Epithelial cell of esophagus (primary cell): ENCODE results near the gene DENND2D.

Experiments used
- DNase-seq: peaks from one replicate; pipeline ENCODE4 v3.0.0; 2010; ENCODE audit warnings: low read depth
- H3K4me3 ChIP-seq: 2 replicates; pipeline ENCODE4 v1.5.1; 2011; ENCODE audit warnings: mild to moderate bottlenecking, low read length, control low read depth
- TF ChIP-seq, protein P1 (sequence below): IDR thresholded peaks from 2 replicates; pipeline ENCODE4 v1.5.1; 2011; ENCODE audit warnings: low read depth, mild to moderate bottlenecking, low read length, control low read depth, inconsistent platforms; ENCODE audit not compliant: insufficient read depth; ENCODE audit errors: missing control alignments

The DENND2D gene

GRCh38 chr1:111199881-111200801, at the start of gene DENND2D:
Gene DENND2D (minus strand): TSS chr1:111200646. CDS start chr1:111200459, 187 bp downstream.
- no peak for DNase-seq
- TF ChIP-seq, protein P1, sequence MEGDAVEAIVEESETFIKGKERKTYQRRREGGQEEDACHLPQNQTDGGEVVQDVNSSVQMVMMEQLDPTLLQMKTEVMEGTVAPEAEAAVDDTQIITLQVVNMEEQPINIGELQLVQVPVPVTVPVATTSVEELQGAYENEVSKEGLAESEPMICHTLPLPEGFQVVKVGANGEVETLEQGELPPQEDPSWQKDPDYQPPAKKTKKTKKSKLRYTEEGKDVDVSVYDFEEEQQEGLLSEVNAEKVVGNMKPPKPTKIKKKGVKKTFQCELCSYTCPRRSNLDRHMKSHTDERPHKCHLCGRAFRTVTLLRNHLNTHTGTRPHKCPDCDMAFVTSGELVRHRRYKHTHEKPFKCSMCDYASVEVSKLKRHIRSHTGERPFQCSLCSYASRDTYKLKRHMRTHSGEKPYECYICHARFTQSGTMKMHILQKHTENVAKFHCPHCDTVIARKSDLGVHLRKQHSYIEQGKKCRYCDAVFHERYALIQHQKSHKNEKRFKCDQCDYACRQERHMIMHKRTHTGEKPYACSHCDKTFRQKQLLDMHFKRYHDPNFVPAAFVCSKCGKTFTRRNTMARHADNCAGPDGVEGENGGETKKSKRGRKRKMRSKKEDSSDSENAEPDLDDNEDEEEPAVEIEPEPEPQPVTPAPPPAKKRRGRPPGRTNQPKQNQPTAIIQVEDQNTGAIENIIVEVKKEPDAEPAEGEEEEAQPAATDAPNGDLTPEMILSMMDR = no peak
- no peak within 1 kb of the TSS for H3K4me3 ChIP-seq

DNA sequence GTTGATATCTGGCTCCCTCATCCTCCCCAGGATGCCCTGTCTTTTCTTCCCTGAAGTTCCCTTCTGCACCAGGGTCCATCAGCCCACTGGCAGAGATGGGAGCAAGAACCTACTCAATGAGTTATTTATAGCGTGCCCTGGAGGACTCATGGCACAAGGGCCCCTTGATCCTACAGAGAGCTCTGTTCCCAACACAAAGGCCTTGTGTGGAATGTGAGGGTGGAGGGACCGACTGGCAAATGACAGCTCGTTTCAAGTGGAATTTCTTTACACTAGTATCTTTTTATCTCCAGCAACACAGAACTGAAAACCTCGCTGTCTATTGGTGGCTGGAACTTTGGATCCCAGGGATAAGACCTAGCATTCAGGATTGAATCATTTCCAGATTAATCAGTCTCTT, 49.5 kb upstream of the DENND2D start:
- no peak overlapping the region for H3K4me3 ChIP-seq
- no peak for DNase-seq
- TF ChIP-seq, protein P1 = no peak

DNA sequence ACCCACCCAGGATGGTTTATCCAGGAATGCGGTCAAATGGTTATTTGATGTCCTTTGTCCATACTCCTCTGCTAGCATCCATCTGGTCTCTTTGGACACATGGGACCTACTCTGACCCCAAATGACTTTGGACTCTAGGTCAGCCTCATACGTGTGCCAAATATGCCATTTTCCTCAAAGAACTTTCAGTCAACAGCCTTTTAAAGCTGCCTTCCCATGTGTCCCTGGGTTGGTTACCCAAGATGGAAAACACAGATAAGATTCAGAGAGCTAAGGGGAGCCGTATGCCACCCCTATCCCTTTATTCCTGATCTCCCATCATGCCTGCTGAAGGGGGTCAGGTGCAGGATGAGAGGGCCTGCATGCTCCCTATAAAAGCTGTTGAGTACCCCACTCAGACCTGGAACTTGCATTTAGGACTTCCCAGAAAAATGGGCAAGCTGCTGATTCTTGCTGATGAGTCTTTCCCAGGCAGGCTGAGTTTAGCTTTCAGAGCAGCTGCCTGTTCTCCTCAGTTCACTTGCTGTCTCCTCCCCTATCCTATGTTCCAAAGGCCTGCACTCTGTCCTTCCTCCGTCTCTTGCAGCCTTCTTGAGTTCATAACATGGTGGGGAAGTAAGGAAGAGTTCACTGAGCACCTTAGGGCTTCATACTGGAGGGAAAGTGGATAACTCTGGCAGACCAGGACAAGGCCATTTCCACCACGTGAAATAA, 46.8 kb upstream of the DENND2D start:
- no peak for DNase-seq
- TF ChIP-seq, protein P1 = no peak
- no peak overlapping the region for H3K4me3 ChIP-seq

- H3K4me3 ChIP-seq = no peak overlapping the region
- TF ChIP-seq, protein P1 = no peak
- no peak for DNase-seq
Observed at GRCh38 chr1:111242805-111243523, 42.5 kb upstream of the DENND2D start.

DNA sequence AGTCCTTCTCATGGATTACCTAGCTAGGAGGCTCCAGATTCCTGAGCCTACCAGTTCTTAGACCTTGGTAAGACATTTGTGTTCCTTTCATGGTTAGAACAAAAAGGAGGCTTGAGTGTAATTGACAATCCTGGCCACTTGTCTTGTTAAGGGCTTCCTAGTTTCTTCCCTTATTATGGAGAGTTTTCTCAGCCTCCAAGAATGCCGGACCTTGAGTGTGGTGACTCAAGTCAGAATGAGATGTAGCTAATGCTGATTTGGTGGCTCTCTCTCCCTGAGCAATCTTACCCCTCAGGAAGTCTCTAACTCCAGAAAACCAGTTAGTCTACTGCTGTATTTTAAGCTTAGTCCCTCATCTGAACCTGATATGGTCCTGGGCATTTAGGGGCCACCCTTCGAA, 41.4 kb upstream of the DENND2D start:
- H3K4me3 ChIP-seq = no peak overlapping the region
- TF ChIP-seq, protein P1 = no peak
- DNase-seq = no peak

GRCh38 chr1:111238056-111238795, 37.8 kb upstream of the DENND2D start:
- TF ChIP-seq, protein P1 = no peak
- no peak overlapping the region for H3K4me3 ChIP-seq
- DNase-seq = no peak
